Activated CD4-positive, alpha-beta T cell treated with anti-CD3 and anti-CD28 coated beads, Interleukin-2, amount 10 ng/mL, durations not matched to agents 24 days and 14 days (primary cell): ENCODE results near the gene ZCCHC8. TPM values are rescaled to one million over a fixed set of nuclear protein-coding genes. Genes with fewer than 3 reads are reported as not detected.

Experiments
- DNase-seq: peaks from one replicate; pipeline ENCODE4 v3.0.0; 2022
- H3K27ac Mint-ChIP-seq: one replicate; pipeline ENCODE4 v1.8.0; 2022; ENCODE audit warnings: mild to moderate bottlenecking, mixed read lengths
- H3K27me3 Mint-ChIP-seq: one replicate; pipeline ENCODE4 v1.8.0; 2022; ENCODE audit warnings: mixed read lengths
- H3K36me3 Mint-ChIP-seq: one replicate; pipeline ENCODE4 v1.8.0; 2022; ENCODE audit warnings: low read depth, mild to moderate bottlenecking, mixed read lengths
- H3K4me1 Mint-ChIP-seq: one replicate; pipeline ENCODE4 v1.8.0; 2021; ENCODE audit warnings: mixed read lengths
- H3K4me3 Mint-ChIP-seq: one replicate; pipeline ENCODE4 v1.8.0; 2022; ENCODE audit warnings: mild to moderate bottlenecking, moderate library complexity, mixed read lengths
- H3K9me3 Mint-ChIP-seq: one replicate; pipeline ENCODE4 v1.8.0; 2021; ENCODE audit warnings: mixed read lengths
- intact Hi-C: fragments of 100-400 bp; cut with micrococcal nuclease; formaldehyde crosslinking; loops from one replicate; pipeline ENCODE4 v1.15.1; 2023
- total RNA-seq: library from RNA; stranded (reverse); gene quantifications from 2 replicates; pipeline ENCODE4 v1.2.3, GENCODE V29; 2022

ZCCHC8 gene
- total RNA-seq, result 41.4 and 41.9 TPM in 2 replicates

DNA sequence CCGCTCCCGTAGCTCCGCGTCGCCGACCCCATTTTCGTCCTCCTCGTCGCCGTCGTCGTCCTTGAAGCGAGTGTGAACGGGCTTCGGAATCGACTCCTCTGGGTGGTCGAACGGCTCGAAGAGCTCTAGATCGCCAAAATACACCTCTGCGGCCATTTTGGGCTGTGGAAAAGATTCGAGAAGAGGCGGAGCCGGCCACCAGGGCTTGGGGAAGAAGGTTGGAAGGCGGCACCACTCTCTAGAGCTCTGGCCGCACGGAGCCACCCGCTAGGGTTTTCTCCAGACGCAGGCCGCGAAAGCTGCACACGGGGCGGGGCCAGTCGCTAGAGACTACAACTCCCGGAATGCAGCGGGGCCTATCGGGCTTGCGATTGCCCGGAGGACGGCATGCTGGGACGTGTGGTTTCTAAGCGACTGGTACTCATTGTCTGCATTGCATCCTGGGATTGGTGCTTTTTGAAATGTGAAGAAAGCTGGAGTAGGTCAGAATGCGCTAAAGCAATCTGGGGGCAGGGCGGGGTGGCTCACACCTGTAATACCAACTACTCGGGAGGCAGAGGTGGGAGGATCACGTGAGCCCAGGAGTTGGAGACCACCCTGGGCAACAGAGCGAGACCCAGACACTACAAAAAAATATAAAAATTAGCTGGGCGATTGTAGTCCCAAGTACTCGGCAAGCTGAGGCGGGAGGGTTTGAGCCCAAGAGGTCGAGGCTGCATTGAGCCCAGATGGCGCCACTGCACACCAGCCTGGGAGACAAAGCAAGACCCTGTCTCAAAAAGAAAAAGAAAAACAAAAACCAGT lies at the start of gene ZCCHC8:
Gene ZCCHC8 (minus strand): TSS at position 248 of the 804 bp plus-strand sequence. CDS start 92 bp downstream, at position 156.
- Mint-ChIP-seq H3K4me3 (peak within 1 kb of the TSS; percentile 97), H3K9me3 (no peaks in the 10 kb centered on the region), H3K27me3 (no peaks in the 10 kb centered on the region), H3K4me1 (peaks cover 29% of the 10 kb centered on the region), H3K27ac (peak within 1 kb of the TSS; percentile 99), H3K36me3 (peaks cover 36% of the 10 kb centered on the region)
- peak; percentile 99 for DNase-seq
- intact Hi-C loops, result loop anchor here (1.0 to 2.0 kb wide), 2 partner anchors 26 to 234 kb away; partner anchors contain the start of genes KNTC1 and VPS33A

DNA sequence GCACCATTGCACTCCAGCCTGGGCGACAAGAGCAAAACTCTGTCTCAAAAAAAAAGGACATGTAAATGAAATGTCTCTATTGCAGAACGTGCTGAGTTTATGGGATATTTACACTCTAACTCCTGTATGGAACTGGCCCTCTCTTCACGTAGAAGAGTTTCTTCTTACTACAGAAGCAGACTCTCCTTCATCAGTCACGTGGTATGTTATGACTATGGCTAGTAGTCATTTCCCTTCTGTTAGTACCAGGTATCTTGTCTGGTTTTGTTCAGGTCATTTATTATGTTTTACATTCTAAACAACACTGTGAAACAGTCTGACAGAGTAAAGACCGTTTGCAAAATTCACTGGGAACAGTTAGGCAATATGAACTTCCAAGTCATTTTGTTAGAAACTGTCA lies 46.6 kb upstream of the ZCCHC8 start:
- H3K27me3 Mint-ChIP-seq, result no peaks in the 10 kb centered on the region
- H3K27ac Mint-ChIP-seq, result no peak overlapping the region
- H3K4me1 Mint-ChIP-seq, result peaks cover 2% of the 10 kb centered on the region
- no peak overlapping the region for H3K4me3 Mint-ChIP-seq
- no peak for DNase-seq
- intact Hi-C loops, result no loop called here
- H3K9me3 Mint-ChIP-seq, result no peaks in the 10 kb centered on the region
- peaks cover 47% of the 10 kb centered on the region for H3K36me3 Mint-ChIP-seq

DNA sequence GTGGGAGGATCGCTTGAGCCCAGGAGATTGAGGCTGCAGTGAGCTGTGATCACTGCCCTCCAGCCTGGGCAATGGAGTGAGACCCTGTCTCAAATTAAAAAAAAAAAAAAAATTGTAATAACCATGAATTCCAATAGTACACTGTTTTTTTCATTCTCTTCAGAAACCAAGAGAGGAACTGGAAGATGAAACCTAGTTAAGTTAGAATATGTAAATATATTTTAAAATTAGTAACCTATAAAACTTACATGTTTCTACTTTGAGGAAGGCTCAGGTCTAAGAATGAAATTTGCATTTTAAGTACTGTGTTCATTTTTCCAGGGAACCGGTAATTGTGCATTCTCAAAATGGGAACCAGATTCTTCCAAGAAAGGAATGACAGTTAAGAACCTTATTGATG lies 45.1 kb upstream of the ZCCHC8 start:
- Mint-ChIP-seq H3K27me3 (no peaks in the 10 kb centered on the region), H3K36me3 (peaks cover 44% of the 10 kb centered on the region), H3K27ac (no peak overlapping the region), H3K9me3 (no peaks in the 10 kb centered on the region), H3K4me3 (no peak overlapping the region), H3K4me1 (peaks cover 2% of the 10 kb centered on the region)
- intact Hi-C loops, result no loop called here
- no peak for DNase-seq

DNA sequence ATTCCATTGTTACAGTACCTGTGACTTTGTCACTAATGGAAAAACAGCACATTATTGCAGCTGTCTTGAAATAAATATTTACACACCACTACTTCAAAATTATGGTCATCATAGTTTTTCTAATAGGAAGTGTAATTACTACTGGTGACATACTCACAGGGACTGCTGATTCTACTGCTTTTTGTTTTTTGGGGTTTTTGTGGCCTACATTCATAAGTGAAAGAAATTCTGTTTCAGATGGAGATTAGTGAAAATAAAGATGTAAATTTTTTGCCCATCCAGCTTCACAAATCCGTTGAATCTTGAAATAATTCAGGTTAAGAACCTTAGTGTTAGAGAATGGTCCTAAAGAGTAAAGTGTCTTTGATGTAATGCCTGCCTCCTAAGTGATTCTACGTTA lies 43.8 kb upstream of the ZCCHC8 start:
- DNase-seq, result no peak
- H3K9me3 Mint-ChIP-seq, result no peaks in the 10 kb centered on the region
- no peak overlapping the region for H3K4me3 Mint-ChIP-seq
- no peak overlapping the region for H3K27ac Mint-ChIP-seq
- H3K27me3 Mint-ChIP-seq, result no peaks in the 10 kb centered on the region
- H3K36me3 Mint-ChIP-seq, result peaks cover 33% of the 10 kb centered on the region
- intact Hi-C loops, result no loop called here
- peaks cover 2% of the 10 kb centered on the region for H3K4me1 Mint-ChIP-seq

DNA sequence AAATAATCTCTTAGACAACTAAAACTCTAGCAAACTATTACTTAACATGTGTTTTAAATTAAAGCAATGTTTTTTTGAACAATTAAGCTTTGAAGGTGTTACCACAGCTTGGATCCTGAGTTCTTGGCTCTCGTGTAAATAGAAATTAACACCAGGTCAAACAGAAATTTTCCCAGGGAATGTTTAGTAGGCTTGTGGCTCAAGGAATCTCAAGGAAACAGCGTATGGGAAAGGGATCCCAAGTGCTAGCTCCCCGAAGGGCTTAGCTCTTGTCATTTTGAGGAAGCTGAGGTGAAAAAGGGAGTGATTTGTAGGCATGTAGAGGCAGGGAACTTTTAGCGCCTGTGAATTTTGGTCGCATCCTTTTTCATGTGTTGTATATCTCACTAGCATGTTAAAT lies 37.8 kb upstream of the ZCCHC8 start:
- intact Hi-C loops, result no loop called here
- H3K4me3 Mint-ChIP-seq, result no peak overlapping the region
- H3K9me3 Mint-ChIP-seq, result no peaks in the 10 kb centered on the region
- H3K27ac Mint-ChIP-seq, result no peak overlapping the region
- H3K27me3 Mint-ChIP-seq, result no peaks in the 10 kb centered on the region
- no peak for DNase-seq
- peaks cover 38% of the 10 kb centered on the region for H3K36me3 Mint-ChIP-seq
- H3K4me1 Mint-ChIP-seq, result peaks cover 4% of the 10 kb centered on the region

DNA sequence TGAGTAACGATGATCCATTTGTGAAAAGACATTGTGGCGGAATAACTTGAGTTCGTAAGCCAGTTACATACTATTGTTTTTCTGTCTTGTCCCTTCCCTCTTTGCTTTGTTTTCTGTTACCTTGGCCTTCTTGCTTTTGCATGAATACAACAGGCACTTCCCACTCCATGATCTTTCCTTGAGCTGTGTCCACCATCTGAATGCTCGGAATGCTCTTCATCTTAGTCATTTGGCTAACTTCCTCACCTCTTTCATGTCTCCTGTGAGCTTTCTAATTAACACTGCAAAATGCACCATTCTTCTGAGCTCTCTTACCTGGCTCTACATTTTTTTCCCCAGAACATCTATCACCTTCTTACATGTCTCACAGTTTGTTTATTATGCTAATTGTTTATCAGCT lies 36.3 kb upstream of the ZCCHC8 start:
- Mint-ChIP-seq H3K36me3 (peaks cover 34% of the 10 kb centered on the region), H3K27ac (no peak overlapping the region), H3K27me3 (no peaks in the 10 kb centered on the region), H3K4me1 (peaks cover 4% of the 10 kb centered on the region), H3K9me3 (no peaks in the 10 kb centered on the region), H3K4me3 (no peak overlapping the region)
- no peak for DNase-seq
- intact Hi-C loops, result no loop called here

DNA sequence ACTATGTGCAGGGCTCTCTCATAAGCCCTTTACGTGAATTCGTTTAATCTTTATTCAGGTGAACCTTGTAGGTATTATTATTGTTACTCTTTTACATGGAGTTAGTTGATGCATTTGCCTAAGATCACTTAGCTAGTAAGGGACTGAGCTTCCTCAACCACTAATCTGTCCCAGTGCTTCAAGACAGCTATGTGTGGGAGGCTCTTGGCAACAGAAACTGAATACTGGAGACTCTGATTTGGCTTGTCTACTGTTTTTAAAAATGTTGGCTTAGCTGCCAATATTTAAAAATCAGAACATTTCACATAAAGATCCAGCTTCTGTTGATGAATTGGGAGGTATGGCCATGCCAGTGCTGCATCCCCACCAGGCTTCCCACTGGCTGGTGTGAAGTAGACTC lies 33.1 kb upstream of the ZCCHC8 start:
- H3K27ac Mint-ChIP-seq, result no peak overlapping the region
- peaks cover 8% of the 10 kb centered on the region for H3K4me1 Mint-ChIP-seq
- no peaks in the 10 kb centered on the region for H3K9me3 Mint-ChIP-seq
- H3K4me3 Mint-ChIP-seq, result no peak overlapping the region
- DNase-seq, result no peak
- intact Hi-C loops, result no loop called here
- H3K27me3 Mint-ChIP-seq, result no peaks in the 10 kb centered on the region
- peaks cover 41% of the 10 kb centered on the region for H3K36me3 Mint-ChIP-seq

DNA sequence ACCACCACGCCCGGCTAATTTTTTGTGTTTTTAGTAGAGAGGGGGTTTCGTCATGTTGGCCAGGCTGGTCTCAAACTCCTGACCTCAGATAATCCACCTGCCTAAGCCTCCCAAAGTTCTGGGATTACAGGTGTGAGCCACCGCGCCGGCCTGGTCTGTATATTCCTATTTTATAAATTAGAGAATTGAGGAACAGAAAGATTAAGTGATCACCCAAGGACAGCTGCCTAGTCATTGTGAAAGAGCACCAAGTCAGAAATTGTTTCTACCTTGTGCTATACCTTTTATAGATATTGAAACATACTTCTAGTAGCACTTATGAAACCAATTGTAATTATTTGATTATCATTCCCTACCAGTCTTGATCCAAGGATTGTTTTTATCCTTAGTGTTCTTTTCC lies 28.3 kb upstream of the ZCCHC8 start:
- no peaks in the 10 kb centered on the region for H3K9me3 Mint-ChIP-seq
- intact Hi-C loops, result loop anchor here (5.0 to 10.0 kb wide), 4 partner anchors 127 to 926 kb away; partner anchors contain the start of genes DIABLO, OGFOD2 and SNRNP35
- H3K27me3 Mint-ChIP-seq, result no peaks in the 10 kb centered on the region
- no peak overlapping the region for H3K4me3 Mint-ChIP-seq
- H3K4me1 Mint-ChIP-seq, result peaks cover 19% of the 10 kb centered on the region
- no peak for DNase-seq
- no peak overlapping the region for H3K27ac Mint-ChIP-seq
- peaks cover 34% of the 10 kb centered on the region for H3K36me3 Mint-ChIP-seq

DNA sequence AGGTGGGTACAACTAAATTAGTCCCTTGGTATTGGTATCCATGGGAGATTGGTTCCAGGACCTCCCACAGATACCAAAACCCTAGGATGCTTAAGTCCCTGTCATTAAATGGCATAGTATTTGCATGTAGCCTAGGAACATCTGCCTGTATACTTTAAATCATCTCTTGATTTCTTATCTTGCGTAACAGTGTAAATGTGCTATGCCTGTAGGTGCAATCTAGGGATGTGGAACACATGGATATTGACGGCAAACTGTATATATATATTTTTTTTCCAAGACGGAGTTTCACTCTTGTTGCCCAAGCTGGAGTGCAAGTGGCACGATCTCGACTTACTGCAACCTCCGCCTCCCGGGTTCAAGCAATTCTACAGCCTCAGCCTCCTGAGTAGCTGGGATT lies 27.9 kb upstream of the ZCCHC8 start:
- no peaks in the 10 kb centered on the region for H3K9me3 Mint-ChIP-seq
- no peak overlapping the region for H3K27ac Mint-ChIP-seq
- H3K4me3 Mint-ChIP-seq, result no peak overlapping the region
- peaks cover 39% of the 10 kb centered on the region for H3K36me3 Mint-ChIP-seq
- DNase-seq, result no peak
- intact Hi-C loops, result loop anchor here (5.0 to 10.0 kb wide), 4 partner anchors 126 to 926 kb away; partner anchors contain the start of genes DIABLO, OGFOD2 and SNRNP35
- peaks cover 23% of the 10 kb centered on the region for H3K4me1 Mint-ChIP-seq
- H3K27me3 Mint-ChIP-seq, result no peaks in the 10 kb centered on the region

DNA sequence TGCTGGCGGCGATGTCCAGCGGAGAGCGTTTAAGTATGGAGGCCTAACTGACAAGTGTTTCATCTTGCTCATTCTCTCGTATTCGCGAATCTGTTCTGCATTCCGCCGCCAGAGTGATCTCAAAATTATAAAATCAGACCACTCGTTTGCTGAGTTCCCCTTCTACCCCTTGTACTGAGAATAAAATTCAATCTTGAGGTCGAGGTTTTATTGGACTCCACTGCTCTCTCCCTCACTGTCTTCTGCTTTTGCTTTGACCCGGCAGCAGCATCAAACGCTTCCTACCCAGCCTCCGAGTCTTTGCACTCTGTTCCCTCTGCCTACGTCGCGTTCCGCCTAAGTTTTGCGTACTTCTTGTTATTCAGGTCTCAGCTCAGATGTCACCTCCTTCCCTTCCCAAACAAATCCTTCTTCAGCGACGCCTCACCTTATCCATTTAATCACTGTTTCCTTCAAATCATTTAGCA lies 26.8 kb upstream of the ZCCHC8 start:
- H3K27ac Mint-ChIP-seq, result no peak overlapping the region
- H3K9me3 Mint-ChIP-seq, result no peaks in the 10 kb centered on the region
- peaks cover 41% of the 10 kb centered on the region for H3K36me3 Mint-ChIP-seq
- no peaks in the 10 kb centered on the region for H3K27me3 Mint-ChIP-seq
- no peak overlapping the region for H3K4me3 Mint-ChIP-seq
- DNase-seq, result peak; percentile 84
- intact Hi-C loops, result loop anchor here (1.0 to 10.0 kb wide), 8 partner anchors 26 to 927 kb away; partner anchors contain the start of genes DIABLO, OGFOD2, SBNO1 and SNRNP35
- peaks cover 30% of the 10 kb centered on the region for H3K4me1 Mint-ChIP-seq

DNA sequence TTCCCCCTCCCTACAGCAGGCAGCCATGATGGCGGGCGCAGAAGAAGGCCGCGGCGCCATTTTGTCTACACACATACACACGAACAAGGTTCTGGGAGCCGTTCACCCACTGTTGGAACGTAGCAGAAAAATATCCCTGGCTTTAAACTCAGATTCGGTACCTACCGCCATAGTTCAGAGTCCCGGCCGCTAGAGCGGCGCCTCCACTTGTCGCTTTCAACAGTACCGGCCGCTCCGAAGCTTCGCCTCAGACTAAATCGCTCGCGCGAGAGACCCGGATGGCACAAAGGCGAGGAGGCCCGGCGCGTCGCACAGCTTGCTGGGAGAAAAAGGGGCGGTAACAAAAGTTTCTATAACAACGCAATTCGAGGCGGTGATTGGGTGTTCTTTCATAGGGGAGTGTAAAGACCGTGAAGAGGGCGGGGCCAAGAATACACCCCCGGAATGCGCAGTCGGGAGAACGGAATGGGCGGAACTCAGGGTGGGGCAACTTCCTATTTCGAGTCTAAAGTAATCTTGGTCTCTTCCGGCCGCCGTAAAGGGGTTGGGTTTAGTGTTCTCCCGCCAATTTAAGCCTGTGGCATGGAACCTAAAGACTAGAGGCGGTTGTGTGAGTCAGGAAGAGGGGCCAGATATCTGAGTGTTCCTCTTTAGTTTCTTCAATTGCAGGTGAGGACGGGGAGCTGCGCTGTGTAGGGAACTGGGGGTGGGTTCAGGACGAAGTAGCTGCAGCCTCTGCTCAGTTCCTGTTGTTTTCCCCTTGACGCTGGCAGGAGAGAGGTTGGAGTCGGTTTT lies 26.1 kb upstream of the ZCCHC8 start, which contains the start of the genes KNTC1 and RSRC2:
Gene KNTC1 (plus strand): TSS at position 567 of the 795 bp plus-strand sequence. CDS start 2,815 bp downstream, outside the sequence.
Gene RSRC2 (minus strand): TSS at position 254 of the 795 bp plus-strand sequence. CDS start 83 bp downstream, at position 171.
- Mint-ChIP-seq H3K9me3 (no peaks in the 10 kb centered on the region), H3K27ac (no peak within 1 kb of the TSS), H3K36me3 (peaks cover 46% of the 10 kb centered on the region), H3K4me1 (peaks cover 36% of the 10 kb centered on the region), H3K4me3 (no peak within 1 kb of the TSS), H3K27me3 (no peaks in the 10 kb centered on the region)
- DNase-seq, result peak; percentile 99
- intact Hi-C loops, result loop anchor here (1.0 to 10.0 kb wide), 8 partner anchors 26 to 928 kb away; partner anchors contain the start of genes DIABLO, OGFOD2, SBNO1 and SNRNP35

DNA sequence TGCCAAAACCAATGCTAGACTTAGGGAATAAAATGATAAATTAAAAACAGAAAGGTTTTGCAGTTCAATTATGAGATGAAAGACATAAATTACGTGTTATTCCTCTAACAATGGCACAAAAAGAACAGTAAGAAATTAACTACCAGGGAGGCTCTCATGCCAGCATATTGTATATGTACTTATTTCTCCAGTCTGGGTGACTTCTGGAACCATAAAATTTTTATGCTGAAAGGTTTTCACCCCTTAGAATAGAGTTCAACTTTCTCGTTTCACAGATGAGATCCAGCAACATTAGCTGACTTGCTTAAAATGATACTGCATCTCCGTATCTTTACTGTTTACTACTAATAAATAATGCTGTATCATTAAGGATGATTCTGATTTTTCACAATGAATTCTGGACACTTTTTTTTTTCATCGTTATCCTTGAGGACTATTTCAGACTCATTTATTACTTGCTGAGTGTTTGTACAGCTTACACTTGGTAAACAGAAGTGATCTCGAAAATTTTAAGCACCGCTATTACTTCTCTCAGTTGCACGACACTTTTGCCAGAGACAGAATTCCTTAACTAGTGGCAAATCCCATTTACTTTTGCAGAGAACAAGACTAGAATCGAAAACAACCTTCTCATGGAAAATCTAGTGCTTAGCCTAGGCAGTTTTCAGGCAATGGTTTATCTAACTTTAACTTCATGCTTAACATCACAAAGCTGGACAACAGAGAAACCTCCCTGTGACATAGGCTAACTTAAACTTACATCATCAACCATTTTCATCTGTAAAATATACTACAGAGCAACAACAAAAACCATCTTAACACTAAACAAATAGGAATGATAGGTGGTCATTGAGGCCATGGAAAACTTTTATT lies 23.4 kb upstream of the ZCCHC8 start:
- Mint-ChIP-seq H3K27me3 (no peaks in the 10 kb centered on the region), H3K4me1 (peaks cover 48% of the 10 kb centered on the region), H3K9me3 (no peaks in the 10 kb centered on the region), H3K27ac (peak overlapping the region; percentile 50), H3K4me3 (peak overlapping the region; percentile 90), H3K36me3 (peaks cover 54% of the 10 kb centered on the region)
- no peak for DNase-seq
- intact Hi-C loops, result loop anchor here (10.0 kb wide), 3 partner anchors 299 to 931 kb away; partner anchors contain the start of genes DIABLO, OGFOD2 and SNRNP35

DNA sequence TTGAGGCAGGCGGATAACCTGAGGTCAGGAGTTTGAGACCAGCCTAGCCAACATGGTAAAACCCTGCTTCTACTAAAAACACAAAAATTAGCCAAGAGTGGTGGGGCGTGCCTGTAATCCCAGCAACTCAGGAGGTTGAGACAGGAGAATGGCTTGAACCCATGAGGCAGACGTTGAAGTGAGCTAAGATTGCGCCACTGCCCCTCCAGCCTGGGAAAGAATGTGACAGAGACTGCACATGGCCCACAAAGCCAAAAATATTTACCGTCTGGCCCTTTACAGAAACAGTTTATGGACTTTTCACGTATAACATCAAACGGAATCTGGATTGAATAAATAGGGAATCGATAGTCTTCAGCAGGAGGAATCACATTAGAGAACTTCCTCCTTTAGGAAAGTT lies 22.5 kb upstream of the ZCCHC8 start:
- Mint-ChIP-seq H3K4me3 (peak overlapping the region; percentile 90), H3K27me3 (no peaks in the 10 kb centered on the region), H3K4me1 (peaks cover 46% of the 10 kb centered on the region), H3K9me3 (no peaks in the 10 kb centered on the region), H3K36me3 (peaks cover 62% of the 10 kb centered on the region), H3K27ac (peak overlapping the region; percentile 59)
- DNase-seq, result no peak
- intact Hi-C loops, result loop anchor here (10.0 kb wide), 3 partner anchors 298 to 932 kb away; partner anchors contain the start of genes DIABLO, OGFOD2 and SNRNP35
